HL-60 (cell line): ENCODE results near the gene TKTL1.

Experiments used
- POLR2AphosphoS5 ChIP-seq: IDR thresholded peaks from 2 replicates; pipeline ENCODE4 v1.6.1; 2012; ENCODE audit warnings: low read depth
- TF ChIP-seq, protein P1 (sequence below): IDR thresholded peaks from one replicate; pipeline ENCODE4 v1.5.1; 2011; ENCODE audit warnings: low read length, control low read depth, inconsistent platforms; ENCODE audit not compliant: insufficient read depth

DNA sequence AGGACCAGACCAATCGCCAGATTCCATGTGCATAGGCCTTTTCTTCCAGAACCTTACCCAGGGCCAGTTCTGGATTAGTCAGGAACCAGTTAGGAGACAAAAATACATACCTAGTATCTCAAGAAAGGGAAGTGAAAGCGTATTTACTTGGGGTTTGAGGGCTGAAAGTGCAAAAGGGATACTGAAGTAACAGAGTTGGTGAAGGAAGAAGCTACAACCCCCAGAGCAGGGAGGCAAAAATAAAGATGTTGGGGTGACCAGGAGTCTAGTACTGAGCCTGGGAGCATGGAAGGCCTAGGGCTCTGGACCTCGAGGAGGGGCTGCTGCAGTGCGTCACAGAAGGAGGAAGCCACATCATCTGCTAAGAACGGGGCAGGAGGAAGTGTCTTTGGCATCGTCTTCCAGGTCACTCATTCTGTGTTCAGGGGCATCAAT lies 38.3 kb downstream of the TKTL1 start:
- TF ChIP-seq, protein P1, sequence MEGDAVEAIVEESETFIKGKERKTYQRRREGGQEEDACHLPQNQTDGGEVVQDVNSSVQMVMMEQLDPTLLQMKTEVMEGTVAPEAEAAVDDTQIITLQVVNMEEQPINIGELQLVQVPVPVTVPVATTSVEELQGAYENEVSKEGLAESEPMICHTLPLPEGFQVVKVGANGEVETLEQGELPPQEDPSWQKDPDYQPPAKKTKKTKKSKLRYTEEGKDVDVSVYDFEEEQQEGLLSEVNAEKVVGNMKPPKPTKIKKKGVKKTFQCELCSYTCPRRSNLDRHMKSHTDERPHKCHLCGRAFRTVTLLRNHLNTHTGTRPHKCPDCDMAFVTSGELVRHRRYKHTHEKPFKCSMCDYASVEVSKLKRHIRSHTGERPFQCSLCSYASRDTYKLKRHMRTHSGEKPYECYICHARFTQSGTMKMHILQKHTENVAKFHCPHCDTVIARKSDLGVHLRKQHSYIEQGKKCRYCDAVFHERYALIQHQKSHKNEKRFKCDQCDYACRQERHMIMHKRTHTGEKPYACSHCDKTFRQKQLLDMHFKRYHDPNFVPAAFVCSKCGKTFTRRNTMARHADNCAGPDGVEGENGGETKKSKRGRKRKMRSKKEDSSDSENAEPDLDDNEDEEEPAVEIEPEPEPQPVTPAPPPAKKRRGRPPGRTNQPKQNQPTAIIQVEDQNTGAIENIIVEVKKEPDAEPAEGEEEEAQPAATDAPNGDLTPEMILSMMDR, result no peak
- no peak for TF ChIP-seq POLR2AphosphoS5
